IMR-90 (cell line): ENCODE measurements around the gene PFDN1. TPM values are rescaled to one million over a fixed set of nuclear protein-coding genes. Genes with fewer than 3 reads are reported as not detected.

Experiments
- ATAC-seq: fragments of 200-7000 bp; cut with Tn5 transposase; 2 replicates; pipeline ENCODE4 v1.9.1; 2020; ENCODE audit warnings: low read depth, mild to moderate bottlenecking, moderate library complexity
- BruUV-seq: library from RNA; stranded (reverse); fragments of 400-500 nt; replicated peaks from 2 replicates; lab custom pipeline; 2021; lab: Mats Ljungman, UMichigan
- CTCF ChIA-PET: fragments of 300-600 bp; formaldehyde crosslinking; extraction: SDS; loops from one replicate; lab custom pipeline; 2021; ENCODE audit warnings: antibody characterized with exemption; lab: Yijun Ruan, JAX
- POLR2A ChIA-PET: fragments of 300-600 bp; sonication (Branson Sonifier 250); formaldehyde crosslinking; loops from one replicate; lab custom pipeline; 2022; ENCODE audit warnings: antibody characterized with exemption; ENCODE audit not compliant: unreplicated experiment; lab: Charles Lee
- DNase-seq: peaks from one replicate; pipeline ENCODE4 v3.0.0; 2013
- H2AFZ ChIP-seq: replicated peaks from 2 replicates; pipeline ENCODE3; 2013; ENCODE audit warnings: low read length, mild to moderate bottlenecking; ENCODE audit not compliant: poor library complexity
- H2AK5ac ChIP-seq: 2 replicates; pipeline ENCODE4 v1.6.1; 2013; ENCODE audit warnings: low read depth, low read length, inconsistent platforms
- H2AK9ac ChIP-seq: replicated peaks from 2 replicates; pipeline ENCODE3; 2013; ENCODE audit warnings: mild to moderate bottlenecking, low read depth, low read length, moderate library complexity; ENCODE audit not compliant: poor library complexity
- H2BK120ac ChIP-seq: 2 replicates; pipeline ENCODE4 v1.6.1; 2013; ENCODE audit warnings: low read depth, low read length, inconsistent platforms
- H2BK15ac ChIP-seq: 3 replicates; pipeline ENCODE4 v1.6.1; 2013; ENCODE audit warnings: low read depth, low read length, inconsistent platforms
- H2BK20ac ChIP-seq: 2 replicates; pipeline ENCODE4 v1.6.1; 2013; ENCODE audit warnings: low read depth, mild to moderate bottlenecking, inconsistent platforms, low read length, moderate library complexity
- H2BK5ac ChIP-seq: 2 replicates; pipeline ENCODE4 v1.6.1; 2013; ENCODE audit warnings: mild to moderate bottlenecking, low read depth, low read length, inconsistent platforms; ENCODE audit not compliant: poor library complexity, severe bottlenecking
- H3K14ac ChIP-seq: replicated peaks from 2 replicates; pipeline ENCODE4 v1.6.1; 2013; ENCODE audit warnings: low read depth, low read length, inconsistent platforms
- H3K18ac ChIP-seq: 2 replicates; pipeline ENCODE4 v1.6.1; 2013; ENCODE audit warnings: low read depth, low read length, control low read depth
- H3K23ac ChIP-seq: 2 replicates; pipeline ENCODE4 v1.6.1; 2013; ENCODE audit warnings: low read depth, low read length, inconsistent platforms
- H3K27ac ChIP-seq: 2 replicates; pipeline ENCODE4 v1.5.1; 2013; ENCODE audit warnings: mild to moderate bottlenecking, control low read depth, low read length; ENCODE audit not compliant: insufficient read depth
- H3K27me3 ChIP-seq: 2 replicates; pipeline ENCODE4 v1.6.1; 2013; ENCODE audit warnings: low read length; ENCODE audit not compliant: control insufficient read depth, insufficient read depth
- H3K36me3 ChIP-seq: 2 replicates; pipeline ENCODE4 v1.6.1; 2013; ENCODE audit warnings: low read length, mixed read lengths; ENCODE audit not compliant: control insufficient read depth, insufficient read depth
- H3K4ac ChIP-seq: 2 replicates; pipeline ENCODE4 v1.6.1; 2013; ENCODE audit warnings: low read depth, low read length, inconsistent platforms
- H3K4me1 ChIP-seq: 2 replicates; pipeline ENCODE4 v1.6.1; 2013; ENCODE audit warnings: low read length, mixed read lengths; ENCODE audit not compliant: control insufficient read depth, insufficient read depth
- H3K4me2 ChIP-seq: 2 replicates; pipeline ENCODE4 v1.6.1; 2013; ENCODE audit warnings: low read depth, mild to moderate bottlenecking, control low read depth, low read length, moderate library complexity
- H3K4me3 ChIP-seq: 2 replicates; pipeline ENCODE4 v1.5.1; 2013; ENCODE audit warnings: low read depth, mild to moderate bottlenecking, control low read depth, low read length, moderate library complexity; ENCODE audit not compliant: insufficient read depth
- H3K56ac ChIP-seq: 2 replicates; pipeline ENCODE4 v1.6.1; 2013; ENCODE audit warnings: low read length, inconsistent platforms; ENCODE audit not compliant: insufficient read depth; ENCODE audit errors: extremely low read depth
- H3K79me1 ChIP-seq, 2 experiments: 2 replicates each; pipeline ENCODE4 v1.6.1; 2013; ENCODE audit warnings: low read length in 2 of 2, inconsistent platforms in 1 of 2, low read depth in 1 of 2
- H3K9ac ChIP-seq: 2 replicates; pipeline ENCODE4 v1.6.1; 2013; ENCODE audit warnings: low read depth, low read length, control low read depth
- H3K9me1 ChIP-seq: 2 replicates; pipeline ENCODE4 v1.6.1; 2013; ENCODE audit warnings: low read length, inconsistent platforms; ENCODE audit not compliant: insufficient read depth
- H3K9me3 ChIP-seq: 2 replicates; pipeline ENCODE4 v1.6.1; 2013; ENCODE audit warnings: low read length; ENCODE audit not compliant: control insufficient read depth, insufficient read depth
- H4K20me1 ChIP-seq: 2 replicates; pipeline ENCODE4 v1.6.1; 2013; ENCODE audit warnings: low read length, inconsistent platforms; ENCODE audit not compliant: insufficient read depth
- H4K5ac ChIP-seq: 2 replicates; pipeline ENCODE4 v1.6.1; 2013; ENCODE audit warnings: mild to moderate bottlenecking, low read depth, low read length, control low read depth
- H4K8ac ChIP-seq, 2 experiments: 2 replicates each; pipeline ENCODE4 v1.6.1; 2013; ENCODE audit warnings: low read depth in 2 of 2, low read length in 2 of 2, control low read depth in 1 of 2, inconsistent platforms in 1 of 2
- H4K91ac ChIP-seq: 2 replicates; pipeline ENCODE4 v1.6.1; 2013; ENCODE audit warnings: low read depth, low read length, inconsistent platforms; ENCODE audit not compliant: insufficient read depth
- CEBPB ChIP-seq: IDR thresholded peaks from 2 replicates; pipeline ENCODE4 v1.6.1; 2012; ENCODE audit warnings: low read depth, low read length, improper control_type of control experiment
- FOS ChIP-seq: fragments of 150-350 bp; IDR thresholded peaks from 2 replicates; pipeline ENCODE4 v1.6.1; 2016; ENCODE audit warnings: low read depth, low read length
- MAZ ChIP-seq: IDR thresholded peaks from 2 replicates; pipeline ENCODE4 v1.6.1; 2012; ENCODE audit warnings: low read depth, mild to moderate bottlenecking, low read length, improper control_type of control experiment, moderate library complexity, borderline replicate concordance
- MXI1 ChIP-seq: IDR thresholded peaks from 2 replicates; pipeline ENCODE4 v1.6.1; 2012; ENCODE audit warnings: low read depth, mild to moderate bottlenecking, low read length, moderate library complexity, borderline replicate concordance
- POLR2A ChIP-seq: IDR thresholded peaks from 2 replicates; pipeline ENCODE4 v1.6.1; 2012; ENCODE audit warnings: mild to moderate bottlenecking, low read depth, low read length
- SMC3 ChIP-seq: fragments of 150-350 bp; IDR thresholded peaks from 2 replicates; pipeline ENCODE4 v1.6.1; 2016; ENCODE audit warnings: low read depth, mild to moderate bottlenecking, antibody characterized with exemption, low read length, moderate library complexity
- WGBS, 2 experiments: methylation state at CpG; one replicate each; pipeline versions ENCODE4 v1.1.5 to v1.1.7; 2013; ENCODE audit warnings: missing lambda C conversion rate in 2 of 2; ENCODE audit not compliant: insufficient read length in 1 of 2; ENCODE audit errors: extremely low coverage in 2 of 2; 5-methylcytosine and 5-hydroxymethylcytosine counted together
- dilution Hi-C: fragments of 300-500 bp; cut with HindIII; formaldehyde crosslinking; loops from one replicate; pipeline ENCODE4 v1.14.3; 2018; ENCODE audit warnings: low sequenced_read_pairs; ENCODE audit not compliant: unreplicated experiment
- in situ Hi-C: fragments of 300-500 bp; cut with MboI; formaldehyde crosslinking; loops from 3 replicates; pipeline ENCODE4 v1.14.3; 2019; ENCODE audit warnings: low sequenced_read_pairs, inconsistent platforms, mixed read lengths
- intact Hi-C: fragments of 100-400 bp; cut with micrococcal nuclease; formaldehyde crosslinking; loops from 2 replicates; pipeline ENCODE4 v1.10.0; 2022
- polyA plus RNA-seq, 3 experiments: library from polyadenylated mRNA; depleted of rRNA; stranded (reverse); fragments of >200 nt; gene quantifications; 2 replicates each; pipeline ENCODE4 v1.2.3, GENCODE V29; 2012; ENCODE audit warnings: low replicate concordance in 1 of 3
- total RNA-seq: library from RNA; depleted of rRNA; stranded (reverse); fragments of >200 nt; gene quantifications from 2 replicates; pipeline ENCODE4 v1.2.3, GENCODE V29; 2012

The PFDN1 gene
- total and polyA plus RNA-seq, 2 of the 4 experiments (the other 2 are of a cell fraction): 98.8 to 134 TPM

GRCh38 chr5:140273401-140273877 is 29.5 kb downstream of the PFDN1 start:
- CTCF ChIA-PET: interaction anchor here (0.7 to 1.2 kb wide), 2 partner anchors 12 to 72 kb away, joined by 3 to 6 read pairs; partner anchors contain the start of gene HBEGF
- TF ChIP-seq CEBPB (peak; percentile 54), MAZ (no peak), FOS (no peak), SMC3 (no peak), POLR2A (no peak), MXI1 (no peak)
- no peak overlapping the region for H3K14ac ChIP-seq
- H3K9me1 ChIP-seq: 0 out of 2 replicates have a peak, but pooled peaks cover 3% of the 10 kb centered on the region
- no peak overlapping the region for H4K8ac ChIP-seq
- no peak overlapping the region for H3K23ac ChIP-seq
- WGBS, 2 experiments: 90% methylated on average over 2 of the region's 6 CpGs; no CpG with 5 or more reads in 1 of the 2 experiments
- H3K27ac ChIP-seq: no peak overlapping the region
- POLR2A ChIA-PET: no interaction called here
- H3K79me1 ChIP-seq: peaks cover 15 to 31% of the 10 kb centered on the region in 2 experiments
- H3K56ac ChIP-seq: no peak overlapping the region
- H2AFZ ChIP-seq: no peak overlapping the region
- peak; percentile 27; the same call in 1 of the 2 replicates for ATAC-seq
- no TSS peak for BruUV-seq
- H3K4me2 ChIP-seq: no peak overlapping the region
- no peak overlapping the region for H2BK15ac ChIP-seq
- H4K20me1 ChIP-seq: no peaks in the 10 kb centered on the region
- no peak overlapping the region for H3K4me3 ChIP-seq
- no peak overlapping the region for H2AK9ac ChIP-seq
- no peak overlapping the region for H2BK20ac ChIP-seq
- no peak overlapping the region for H4K5ac ChIP-seq
- DNase-seq: peak; percentile 34
- H3K9ac ChIP-seq: no peak overlapping the region
- H3K18ac ChIP-seq: no peak overlapping the region
- no peak overlapping the region for H2BK5ac ChIP-seq
- H3K36me3 ChIP-seq: peaks cover 6% of the 10 kb centered on the region; the same call in 1 of the 2 replicates
- H3K9me3 ChIP-seq: no peaks in the 10 kb centered on the region
- no peaks in the 10 kb centered on the region for H3K27me3 ChIP-seq
- no peaks in the 10 kb centered on the region for H3K4me1 ChIP-seq
- H4K91ac ChIP-seq: no peak overlapping the region
- intact Hi-C loops: no loop called here
- in situ Hi-C loops: no loop called here
- dilution Hi-C loops: no loop called here
- H2BK120ac ChIP-seq: no peak overlapping the region
- no peak overlapping the region for H3K4ac ChIP-seq
- H2AK5ac ChIP-seq: no peak overlapping the region
